HL-60 (cell line): Measurements from ENCODE around the gene C1orf210.

Experiments
- DNase-seq, 2 experiments: peaks; one replicate each; pipeline ENCODE4 v3.0.0-alpha.2; 2010 to 2020; ENCODE audit warnings: low read depth in 1 of 2, low spot score in 1 of 2
- H3K27ac ChIP-seq: fragments of 250-450 bp; sonication (Bioruptor Pico); replicated peaks from 2 replicates; pipeline ENCODE4 v1.5.1; 2020; ENCODE audit warnings: mild to moderate bottlenecking, moderate library complexity
- H3K27me3 ChIP-seq: fragments of 250-450 bp; sonication (Bioruptor Pico); 2 replicates; pipeline ENCODE4 v1.5.1; 2021; ENCODE audit warnings: mild to moderate bottlenecking, moderate library complexity; ENCODE audit not compliant: insufficient read depth, poor library complexity, severe bottlenecking
- H3K4me3 ChIP-seq: replicated peaks from 2 replicates; pipeline ENCODE4 v1.5.1; 2011; ENCODE audit warnings: mild to moderate bottlenecking, control low read depth, low read length; ENCODE audit not compliant: insufficient read depth
- GABPA ChIP-seq: IDR thresholded peaks from 2 replicates; pipeline ENCODE4 v1.6.1; 2012; ENCODE audit warnings: low read depth
- POLR2AphosphoS5 ChIP-seq: IDR thresholded peaks from 2 replicates; pipeline ENCODE4 v1.6.1; 2012; ENCODE audit warnings: low read depth
- REST ChIP-seq: IDR thresholded peaks from 2 replicates; pipeline ENCODE4 v1.6.1; 2012; ENCODE audit warnings: low read depth; ENCODE audit not compliant: insufficient replicate concordance
- SPI1 ChIP-seq: IDR thresholded peaks from 2 replicates; pipeline ENCODE4 v1.6.1; 2012; ENCODE audit warnings: low read depth, mild to moderate bottlenecking, borderline replicate concordance
- TF ChIP-seq, protein P1 (sequence below): IDR thresholded peaks from one replicate; pipeline ENCODE4 v1.5.1; 2011; ENCODE audit warnings: low read length, control low read depth, inconsistent platforms; ENCODE audit not compliant: insufficient read depth

C1orf210 gene

GRCh38 chr1:43319766-43320165 lies 34.4 kb upstream of the C1orf210 start:
- DNase-seq = no peak
- TF ChIP-seq REST = no peak
- no peak for TF ChIP-seq GABPA
- TF ChIP-seq SPI1 = no peak
- TF ChIP-seq, protein P1, sequence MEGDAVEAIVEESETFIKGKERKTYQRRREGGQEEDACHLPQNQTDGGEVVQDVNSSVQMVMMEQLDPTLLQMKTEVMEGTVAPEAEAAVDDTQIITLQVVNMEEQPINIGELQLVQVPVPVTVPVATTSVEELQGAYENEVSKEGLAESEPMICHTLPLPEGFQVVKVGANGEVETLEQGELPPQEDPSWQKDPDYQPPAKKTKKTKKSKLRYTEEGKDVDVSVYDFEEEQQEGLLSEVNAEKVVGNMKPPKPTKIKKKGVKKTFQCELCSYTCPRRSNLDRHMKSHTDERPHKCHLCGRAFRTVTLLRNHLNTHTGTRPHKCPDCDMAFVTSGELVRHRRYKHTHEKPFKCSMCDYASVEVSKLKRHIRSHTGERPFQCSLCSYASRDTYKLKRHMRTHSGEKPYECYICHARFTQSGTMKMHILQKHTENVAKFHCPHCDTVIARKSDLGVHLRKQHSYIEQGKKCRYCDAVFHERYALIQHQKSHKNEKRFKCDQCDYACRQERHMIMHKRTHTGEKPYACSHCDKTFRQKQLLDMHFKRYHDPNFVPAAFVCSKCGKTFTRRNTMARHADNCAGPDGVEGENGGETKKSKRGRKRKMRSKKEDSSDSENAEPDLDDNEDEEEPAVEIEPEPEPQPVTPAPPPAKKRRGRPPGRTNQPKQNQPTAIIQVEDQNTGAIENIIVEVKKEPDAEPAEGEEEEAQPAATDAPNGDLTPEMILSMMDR = no peak
- TF ChIP-seq POLR2AphosphoS5 = no peak
- no peak overlapping the region for H3K27ac ChIP-seq
- no peaks in the 10 kb centered on the region for H3K27me3 ChIP-seq
- no peak overlapping the region for H3K4me3 ChIP-seq

DNA sequence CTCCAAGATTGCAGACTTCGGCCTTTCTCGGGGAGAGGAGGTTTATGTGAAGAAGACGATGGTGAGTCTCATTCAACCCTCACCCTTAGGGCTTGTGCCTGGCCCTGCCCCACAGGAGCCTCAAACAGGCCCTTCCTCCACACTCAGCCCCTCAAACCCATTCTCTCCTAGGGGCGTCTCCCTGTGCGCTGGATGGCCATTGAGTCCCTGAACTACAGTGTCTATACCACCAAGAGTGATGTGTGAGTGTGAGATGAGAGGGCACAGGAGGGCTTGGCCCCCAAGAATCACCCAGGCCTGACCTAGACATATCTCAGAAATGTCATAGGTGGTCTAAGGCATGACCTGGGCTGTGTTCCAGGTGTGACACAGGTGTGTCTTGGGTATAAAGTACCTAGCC lies 33.9 kb upstream of the C1orf210 start:
- TF ChIP-seq GABPA (no peak), POLR2AphosphoS5 (no peak), REST (no peak), SPI1 (no peak)
- TF ChIP-seq, protein P1 = no peak
- Histone ChIP-seq H3K27ac (no peak overlapping the region), H3K27me3 (no peaks in the 10 kb centered on the region), H3K4me3 (no peak overlapping the region)
- no peak for DNase-seq

- TF ChIP-seq REST = no peak
- TF ChIP-seq SPI1 = no peak
- TF ChIP-seq, protein P1 = no peak
- TF ChIP-seq POLR2AphosphoS5 = no peak
- TF ChIP-seq GABPA = no peak
- Histone ChIP-seq H3K27ac (no peak overlapping the region), H3K4me3 (no peak overlapping the region), H3K27me3 (no peaks in the 10 kb centered on the region)
- no peak for DNase-seq
Measured at GRCh38 chr1:43318831-43319230, 33.5 kb upstream of the C1orf210 start.
